ENCODE measurements around the gene ADAM33.

DNA sequence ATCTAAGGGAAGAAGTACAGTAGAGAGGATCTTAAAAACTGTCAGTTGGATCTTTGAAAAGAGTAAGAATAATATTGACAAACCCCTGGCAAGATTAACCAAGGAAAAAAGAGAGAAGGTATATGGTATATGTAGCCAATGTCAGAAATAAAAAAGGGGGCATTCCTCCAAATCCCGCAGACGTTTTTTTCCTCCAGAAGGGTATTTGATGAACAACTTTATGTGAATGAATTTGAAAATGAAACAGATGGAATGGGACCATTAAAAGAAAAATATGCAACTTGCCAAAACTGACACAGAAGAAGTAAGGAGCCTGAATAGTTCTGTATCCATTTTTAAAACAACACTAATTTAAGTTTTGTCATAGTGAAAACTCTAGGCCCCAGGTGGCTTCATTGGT is 54.3 kb downstream of the ADAM33 start:
- TF ChIP-seq CTCF (conservative IDR thresholded peaks at IDR 0.05; ENCODE audit: low read length): no peak
- TF ChIP-seq EZH2phosphoT487 (IDR thresholded peaks at IDR 0.05; ENCODE audit: borderline replicate concordance): no peak
